HepG2 (cell line): ENCODE results near the gene ANXA7. TPM values are rescaled to one million over a fixed set of nuclear protein-coding genes. Genes with fewer than 3 reads are reported as not detected.

ENCODE experiments used
- ATF1 ChIP-seq: IDR thresholded peaks from 2 replicates; pipeline ENCODE4 v1.6.1; 2016; ENCODE audit warnings: mild to moderate bottlenecking, control low read depth
- ATF3 ChIP-seq: sonication (generic); formaldehyde crosslinking; IDR thresholded peaks from 2 replicates; pipeline ENCODE4 v1.4.0; 2020; ENCODE audit warnings: missing genetic modification reagents
- CHD2 ChIP-seq: IDR thresholded peaks from 2 replicates; pipeline ENCODE4 v1.6.1; 2011; ENCODE audit warnings: low read depth, low read length, improper control_type of control experiment
- CHD4 ChIP-seq: fragments of 200-600 bp; sonication (generic); IDR thresholded peaks from 2 replicates; pipeline ENCODE4 v1.7.0; 2017; ENCODE audit warnings: mild to moderate bottlenecking, low read length, borderline replicate concordance
- CREB1 ChIP-seq, 2 experiments: fragments of 450-650 bp in 1 of 2; IDR thresholded peaks; 2 replicates each; pipeline ENCODE4 v1.6.1; 2016 to 2017; ENCODE audit warnings: control low read depth in 1 of 2, mild to moderate bottlenecking in 1 of 2, missing compliant biosample characterization in 1 of 2, missing genetic modification characterization in 1 of 2
- DMAP1 ChIP-seq: IDR thresholded peaks from 2 replicates; pipeline ENCODE4 v1.6.1; 2016
- FOXM1 ChIP-seq: sonication (generic); formaldehyde crosslinking; IDR thresholded peaks from 2 replicates; pipeline ENCODE4 v1.5.0; 2020; ENCODE audit warnings: missing genetic modification reagents
- GABPA ChIP-seq, 2 experiments: IDR thresholded peaks; 2 replicates each; pipeline ENCODE4 v1.6.1; 2011 to 2016; ENCODE audit warnings: low read depth in 2 of 2, low read length in 1 of 2, missing biosample characterization in 1 of 2, missing genetic modification characterization in 1 of 2
- HNF1B ChIP-seq: sonication (generic); formaldehyde crosslinking; IDR thresholded peaks from 2 replicates; pipeline ENCODE4 v1.5.1; 2020; ENCODE audit warnings: mild to moderate bottlenecking, moderate library complexity, missing genetic modification reagents
- NR0B2 ChIP-seq: sonication (generic); formaldehyde crosslinking; IDR thresholded peaks from 2 replicates; pipeline ENCODE4 v1.4.0; 2020; ENCODE audit warnings: mild to moderate bottlenecking, missing genetic modification reagents
- NR2F2 ChIP-seq: IDR thresholded peaks from 2 replicates; pipeline ENCODE4 v1.6.1; 2012; ENCODE audit warnings: low read depth, inconsistent platforms, borderline replicate concordance
- POLR2AphosphoS5 ChIP-seq: IDR thresholded peaks from 2 replicates; pipeline ENCODE4 v1.6.1; 2012; ENCODE audit warnings: low read depth, low read length
- POLR2G ChIP-seq: fragments of 200-400 bp; formaldehyde crosslinking; IDR thresholded peaks from 2 replicates; pipeline ENCODE4 v1.6.1; 2018; ENCODE audit warnings: mild to moderate bottlenecking, low read depth, low read length, moderate library complexity
- RARA ChIP-seq: IDR thresholded peaks from 2 replicates; pipeline ENCODE4 v1.6.1; 2016; ENCODE audit warnings: missing genetic modification reagents, missing compliant biosample characterization
- RARG ChIP-seq: sonication (generic); formaldehyde crosslinking; IDR thresholded peaks from 2 replicates; pipeline ENCODE4 v1.4.0; 2020; ENCODE audit warnings: low read depth, mild to moderate bottlenecking, missing genetic modification reagents
- SSRP1 ChIP-seq: IDR thresholded peaks from 2 replicates; pipeline ENCODE4 v1.6.1; 2016; ENCODE audit warnings: control low read depth
- TCF12 ChIP-seq, 2 experiments: fragments of 450-650 bp in 1 of 2; sonication (generic) in 1 of 2; formaldehyde crosslinking in 1 of 2; IDR thresholded peaks; 2 replicates each; pipeline versions ENCODE4 v1.6.1 to v1.8.0; 2017 to 2022; ENCODE audit warnings: antibody characterized with exemption in 1 of 2, mild to moderate bottlenecking in 1 of 2, missing genetic modification reagents in 1 of 2, moderate library complexity in 1 of 2
- ZBTB8A ChIP-seq: sonication (generic); formaldehyde crosslinking; IDR thresholded peaks from 2 replicates; pipeline ENCODE4 v1.4.0; 2020; ENCODE audit warnings: mild to moderate bottlenecking, low read depth, missing genetic modification reagents, borderline replicate concordance
- ZNF143 ChIP-seq: sonication (generic); formaldehyde crosslinking; IDR thresholded peaks from 2 replicates; pipeline ENCODE4 v1.4.0; 2020; ENCODE audit warnings: missing genetic modification reagents
- ZNF251 ChIP-seq: sonication (generic); formaldehyde crosslinking; IDR thresholded peaks from 2 replicates; pipeline ENCODE4 v1.9.0; 2021; ENCODE audit warnings: mild to moderate bottlenecking, missing genetic modification reagents
- ZNF282 ChIP-seq: fragments of 450-650 bp; IDR thresholded peaks from 2 replicates; pipeline ENCODE4 v1.6.1; 2018; ENCODE audit not compliant: partially characterized antibody
- ZNF670 ChIP-seq: sonication (generic); formaldehyde crosslinking; IDR thresholded peaks from 2 replicates; pipeline ENCODE4 v1.8.0; 2022; ENCODE audit warnings: mild to moderate bottlenecking, missing genetic modification reagents, borderline replicate concordance
- ZUFSP ChIP-seq: sonication (generic); formaldehyde crosslinking; IDR thresholded peaks from 2 replicates; pipeline ENCODE4 v1.9.0; 2021; ENCODE audit warnings: missing genetic modification reagents, mild to moderate bottlenecking, borderline replicate concordance
- polyA plus RNA-seq, 8 experiments: library from polyadenylated mRNA; depleted of rRNA in 3 of 8; stranded (reverse) in 7 of 8; unstranded in 1 of 8; fragments of >200 nt; fragmentation: Illumina TruSeq in 4 of 8; extraction: Trizol in 4 of 8; gene quantifications; 2 replicates each; pipeline versions ENCODE4 v1.2.1 to v1.2.3, GENCODE V29; 2011 to 2016; ENCODE audit warnings: low read depth in 4 of 8, missing spikeins in 1 of 8, mixed read lengths in 1 of 8; ENCODE audit not compliant: insufficient read depth in 1 of 8
- total RNA-seq, 5 experiments: library from RNA; depleted of rRNA; stranded (reverse); fragments of >200 nt; fragmentation: Illumina TruSeq; extraction: Trizol; gene quantifications; 2 replicates each; pipeline ENCODE4 v1.2.3, GENCODE V29; 2016; ENCODE audit warnings: low read depth in 1 of 5

The ANXA7 gene
- total and polyA plus RNA-seq, 2 of the 13 experiments (the other 11 are each of a cell fraction or from before 2014, with no cell fraction given) = 54.8 to 89.0 TPM

- TF ChIP-seq POLR2G (peak; percentile 83), CHD4 (no peak), ZUFSP (no peak), CREB1 (IDR thresholded peaks at IDR 0.05) (peak; percentile 58; the same call in 1 of the 2 replicates), CREB1 (CRISPR knock-in tag; IDR thresholded peaks at IDR 0.05) (no peak; the same call in 1 of the 2 replicates), FOXM1 (CRISPR knock-in tag) (no peak), RARA (CRISPR knock-in tag) (peak; percentile 24; the same call in 1 of the 2 replicates), TCF12 (IDR thresholded peaks at IDR 0.05) (no peak), TCF12 (CRISPR knock-in tag; IDR thresholded peaks at IDR 0.05) (peak; percentile 81), ATF3 (CRISPR knock-in tag) (no peak), ZNF143 (CRISPR knock-in tag) (0 out of 2 replicates have a peak, but pooled peaks have one; percentile 10), DMAP1 (CRISPR knock-in tag) (peak; percentile 90), POLR2AphosphoS5 (peak; percentile 71), CHD2 (peak; percentile 90), GABPA (IDR thresholded peaks at IDR 0.05; ENCODE audit: low read depth, low read length) (0 out of 2 replicates have a peak, but pooled peaks have one; percentile 17), GABPA (CRISPR knock-in tag; IDR thresholded peaks at IDR 0.05; ENCODE audit: low read depth) (no peak), ZNF282 (no peak), ZNF670 (CRISPR knock-in tag) (no peak), ATF1 (CRISPR knock-in tag) (no peak), HNF1B (CRISPR knock-in tag) (peak; percentile 77), SSRP1 (peak; percentile 70; the same call in 1 of the 2 replicates), NR2F2 (no peak), NR0B2 (CRISPR knock-in tag) (peak; percentile 50; the same call in 1 of the 2 replicates), ZBTB8A (CRISPR knock-in tag) (peak; percentile 72; the same call in 1 of the 2 replicates), ZNF251 (no peak), RARG (0 out of 2 replicates have a peak, but pooled peaks have one; percentile 58)
Measured at GRCh38 chr10:73413528-73414229, at the start of gene ANXA7 (continued).
